C4-2B (cell line): ENCODE measurements around the gene MAGI2.

Experiments
- CTCF ChIP-seq: fragments of 450-650 bp; conservative IDR thresholded peaks from 2 replicates; pipeline ENCODE4 v1.5.1; 2017; ENCODE audit warnings: mild to moderate bottlenecking
- ZFX ChIP-seq: fragments of 450-650 bp; IDR thresholded peaks from 2 replicates; pipeline ENCODE4 v1.6.1; 2017

- TF ChIP-seq CTCF (no peak), ZFX (no peak)
Measured at GRCh38 chr7:78563191-78563590, 890.3 kb downstream of the MAGI2 start.
